GM10266 (cell line): ENCODE data around the gene RYR3.

ENCODE experiments used
- DNase-seq: peaks from one replicate; pipeline ENCODE4 v3.0.0; 2012; ENCODE audit errors: extremely low spot score
- TF ChIP-seq, protein P1 (sequence below): IDR thresholded peaks from 2 replicates; pipeline ENCODE4 v1.5.1; 2012; ENCODE audit warnings: mild to moderate bottlenecking, low read depth; ENCODE audit not compliant: control insufficient read depth, insufficient read depth; ENCODE audit errors: missing control alignments

RYR3 gene

GRCh38 chr15:33757516-33758232 is 446.9 kb downstream of the RYR3 start:
- no peak for DNase-seq
- TF ChIP-seq, protein P1, sequence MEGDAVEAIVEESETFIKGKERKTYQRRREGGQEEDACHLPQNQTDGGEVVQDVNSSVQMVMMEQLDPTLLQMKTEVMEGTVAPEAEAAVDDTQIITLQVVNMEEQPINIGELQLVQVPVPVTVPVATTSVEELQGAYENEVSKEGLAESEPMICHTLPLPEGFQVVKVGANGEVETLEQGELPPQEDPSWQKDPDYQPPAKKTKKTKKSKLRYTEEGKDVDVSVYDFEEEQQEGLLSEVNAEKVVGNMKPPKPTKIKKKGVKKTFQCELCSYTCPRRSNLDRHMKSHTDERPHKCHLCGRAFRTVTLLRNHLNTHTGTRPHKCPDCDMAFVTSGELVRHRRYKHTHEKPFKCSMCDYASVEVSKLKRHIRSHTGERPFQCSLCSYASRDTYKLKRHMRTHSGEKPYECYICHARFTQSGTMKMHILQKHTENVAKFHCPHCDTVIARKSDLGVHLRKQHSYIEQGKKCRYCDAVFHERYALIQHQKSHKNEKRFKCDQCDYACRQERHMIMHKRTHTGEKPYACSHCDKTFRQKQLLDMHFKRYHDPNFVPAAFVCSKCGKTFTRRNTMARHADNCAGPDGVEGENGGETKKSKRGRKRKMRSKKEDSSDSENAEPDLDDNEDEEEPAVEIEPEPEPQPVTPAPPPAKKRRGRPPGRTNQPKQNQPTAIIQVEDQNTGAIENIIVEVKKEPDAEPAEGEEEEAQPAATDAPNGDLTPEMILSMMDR = no peak

DNA sequence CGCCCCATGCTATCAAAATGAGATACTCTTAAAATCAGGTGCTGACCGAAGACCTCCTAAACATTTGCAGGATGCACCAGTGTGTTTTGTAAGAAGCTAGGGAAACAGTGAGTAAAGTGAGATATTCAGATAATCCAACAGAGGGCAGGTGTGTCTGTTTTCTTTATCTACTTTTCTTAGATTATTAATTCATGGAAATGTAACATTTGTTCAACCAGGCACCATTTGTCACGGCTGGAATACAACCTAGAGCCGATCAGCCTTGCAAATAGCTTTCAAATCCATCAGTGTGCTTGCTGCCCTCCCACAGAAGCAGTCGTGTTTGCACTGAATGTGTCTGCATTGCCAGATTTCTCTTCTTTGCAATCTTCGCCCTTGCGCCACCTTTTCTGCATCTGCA is 455.6 kb downstream of the RYR3 start:
- TF ChIP-seq, protein P1 = no peak
- DNase-seq = no peak

- TF ChIP-seq, protein P1 = no peak
- no peak for DNase-seq
Observed at GRCh38 chr15:33768670-33769190, 458.0 kb downstream of the RYR3 start.

DNA sequence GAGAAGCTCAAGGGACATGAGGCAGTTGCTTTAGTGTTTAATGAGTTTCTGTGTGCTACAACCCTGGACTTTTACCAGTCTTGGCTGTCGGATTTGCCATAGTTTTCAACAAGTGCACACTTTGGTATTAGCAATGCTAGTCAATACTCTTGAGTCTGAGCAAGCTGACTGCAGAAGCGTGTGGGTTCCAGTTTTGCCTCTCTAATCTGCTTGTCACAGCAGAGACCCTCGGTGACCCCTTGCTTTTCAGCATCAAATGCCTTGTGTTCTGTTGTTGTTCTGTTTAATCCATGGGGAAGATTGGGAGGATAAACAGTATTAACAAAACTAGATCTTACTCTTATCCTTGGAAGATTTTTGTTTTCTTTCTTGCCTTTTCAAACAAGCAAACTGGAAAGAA is 463.2 kb downstream of the RYR3 start:
- no peak for DNase-seq
- TF ChIP-seq, protein P1 = no peak

GRCh38 chr15:33778852-33779251 is 468.1 kb downstream of the RYR3 start:
- DNase-seq = no peak
- TF ChIP-seq, protein P1 = no peak

- DNase-seq = no peak
- TF ChIP-seq, protein P1 = no peak
Observed at GRCh38 chr15:33780011-33780768, 469.4 kb downstream of the RYR3 start.

GRCh38 chr15:33782966-33783365 is 472.2 kb downstream of the RYR3 start:
- TF ChIP-seq, protein P1 = no peak
- DNase-seq = no peak
